Measurements from ENCODE around the gene ACTG1. TPM values are rescaled to one million over a fixed set of nuclear protein-coding genes. Genes with fewer than 3 reads are reported as not detected.

Gene ACTG1
- total and polyA plus RNA-seq, 2 of the 13 experiments (the other 11 are each of a cell fraction or from before 2014, with no cell fraction given) = 973 to 1,138 TPM

DNA sequence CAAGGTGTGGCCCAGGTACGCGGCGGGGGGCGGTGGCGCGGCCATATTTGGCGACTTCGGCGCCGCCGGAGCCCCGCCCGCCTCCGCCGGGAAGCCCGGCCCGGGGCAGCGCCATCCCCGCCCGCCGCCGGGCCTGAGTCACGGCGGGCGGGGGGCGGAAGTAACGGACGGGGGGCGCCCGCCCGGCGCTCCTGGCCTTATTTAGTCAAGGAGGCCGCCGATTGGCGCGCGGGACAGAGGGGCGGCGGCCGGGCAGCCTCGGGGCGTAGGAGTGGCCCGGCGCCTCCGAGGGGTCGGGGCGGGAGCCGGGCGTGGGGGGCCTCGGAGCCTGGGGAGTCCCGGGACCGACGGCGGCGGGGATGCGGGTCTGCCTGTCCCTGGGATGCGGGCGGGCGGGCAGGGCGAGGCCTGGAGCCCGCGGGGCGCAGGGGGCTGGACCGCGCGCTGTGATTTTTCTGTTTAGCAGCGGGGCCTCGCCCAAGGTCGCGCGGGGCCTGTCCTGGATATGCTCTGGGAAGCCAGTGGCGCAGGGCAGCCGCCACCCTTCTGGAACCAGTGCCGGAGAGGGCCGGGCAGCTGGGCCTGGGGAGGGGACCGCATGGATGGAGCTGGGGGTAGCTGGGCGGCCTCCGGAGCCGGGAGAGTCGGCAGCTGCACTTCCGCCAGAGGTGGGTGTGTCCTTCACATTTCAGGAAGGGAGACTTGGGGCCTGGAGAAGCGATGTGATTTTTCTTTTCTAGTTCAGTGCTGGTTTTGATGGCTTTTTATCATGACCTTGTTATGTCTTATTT is 2.3 kb upstream of the ACTG1 start (continued):
- TF ChIP-seq, protein P1, sequence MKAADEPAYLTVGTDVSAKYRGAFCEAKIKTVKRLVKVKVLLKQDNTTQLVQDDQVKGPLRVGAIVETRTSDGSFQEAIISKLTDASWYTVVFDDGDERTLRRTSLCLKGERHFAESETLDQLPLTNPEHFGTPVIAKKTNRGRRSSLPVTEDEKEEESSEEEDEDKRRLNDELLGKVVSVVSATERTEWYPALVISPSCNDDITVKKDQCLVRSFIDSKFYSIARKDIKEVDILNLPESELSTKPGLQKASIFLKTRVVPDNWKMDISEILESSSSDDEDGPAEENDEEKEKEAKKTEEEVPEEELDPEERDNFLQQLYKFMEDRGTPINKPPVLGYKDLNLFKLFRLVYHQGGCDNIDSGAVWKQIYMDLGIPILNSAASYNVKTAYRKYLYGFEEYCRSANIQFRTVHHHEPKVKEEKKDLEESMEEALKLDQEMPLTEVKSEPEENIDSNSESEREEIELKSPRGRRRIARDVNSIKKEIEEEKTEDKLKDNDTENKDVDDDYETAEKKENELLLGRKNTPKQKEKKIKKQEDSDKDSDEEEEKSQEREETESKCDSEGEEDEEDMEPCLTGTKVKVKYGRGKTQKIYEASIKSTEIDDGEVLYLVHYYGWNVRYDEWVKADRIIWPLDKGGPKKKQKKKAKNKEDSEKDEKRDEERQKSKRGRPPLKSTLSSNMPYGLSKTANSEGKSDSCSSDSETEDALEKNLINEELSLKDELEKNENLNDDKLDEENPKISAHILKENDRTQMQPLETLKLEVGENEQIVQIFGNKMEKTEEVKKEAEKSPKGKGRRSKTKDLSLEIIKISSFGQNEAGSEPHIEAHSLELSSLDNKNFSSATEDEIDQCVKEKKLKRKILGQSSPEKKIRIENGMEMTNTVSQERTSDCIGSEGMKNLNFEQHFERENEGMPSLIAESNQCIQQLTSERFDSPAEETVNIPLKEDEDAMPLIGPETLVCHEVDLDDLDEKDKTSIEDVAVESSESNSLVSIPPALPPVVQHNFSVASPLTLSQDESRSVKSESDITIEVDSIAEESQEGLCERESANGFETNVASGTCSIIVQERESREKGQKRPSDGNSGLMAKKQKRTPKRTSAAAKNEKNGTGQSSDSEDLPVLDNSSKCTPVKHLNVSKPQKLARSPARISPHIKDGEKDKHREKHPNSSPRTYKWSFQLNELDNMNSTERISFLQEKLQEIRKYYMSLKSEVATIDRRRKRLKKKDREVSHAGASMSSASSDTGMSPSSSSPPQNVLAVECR (CRISPR knock-in tag; IDR thresholded peaks at IDR 0.05; ENCODE audit: borderline replicate concordance) = peak; percentile 64; the same call in 1 of the 2 replicates
- TF ChIP-seq YEATS2 (CRISPR knock-in tag; IDR thresholded peaks at IDR 0.05; ENCODE audit: borderline replicate concordance) = 0 out of 2 replicates have a peak, but pooled peaks have one; percentile 15
- TF ChIP-seq, protein P2, sequence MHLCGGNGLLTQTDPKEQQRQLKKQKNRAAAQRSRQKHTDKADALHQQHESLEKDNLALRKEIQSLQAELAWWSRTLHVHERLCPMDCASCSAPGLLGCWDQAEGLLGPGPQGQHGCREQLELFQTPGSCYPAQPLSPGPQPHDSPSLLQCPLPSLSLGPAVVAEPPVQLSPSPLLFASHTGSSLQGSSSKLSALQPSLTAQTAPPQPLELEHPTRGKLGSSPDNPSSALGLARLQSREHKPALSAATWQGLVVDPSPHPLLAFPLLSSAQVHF (CRISPR knock-in tag; IDR thresholded peaks at IDR 0.05) = no peak
- no peak; the same call in 1 of the 2 replicates for TF ChIP-seq ISL2 (CRISPR knock-in tag; IDR thresholded peaks at IDR 0.05)
- TF ChIP-seq, protein P3, sequence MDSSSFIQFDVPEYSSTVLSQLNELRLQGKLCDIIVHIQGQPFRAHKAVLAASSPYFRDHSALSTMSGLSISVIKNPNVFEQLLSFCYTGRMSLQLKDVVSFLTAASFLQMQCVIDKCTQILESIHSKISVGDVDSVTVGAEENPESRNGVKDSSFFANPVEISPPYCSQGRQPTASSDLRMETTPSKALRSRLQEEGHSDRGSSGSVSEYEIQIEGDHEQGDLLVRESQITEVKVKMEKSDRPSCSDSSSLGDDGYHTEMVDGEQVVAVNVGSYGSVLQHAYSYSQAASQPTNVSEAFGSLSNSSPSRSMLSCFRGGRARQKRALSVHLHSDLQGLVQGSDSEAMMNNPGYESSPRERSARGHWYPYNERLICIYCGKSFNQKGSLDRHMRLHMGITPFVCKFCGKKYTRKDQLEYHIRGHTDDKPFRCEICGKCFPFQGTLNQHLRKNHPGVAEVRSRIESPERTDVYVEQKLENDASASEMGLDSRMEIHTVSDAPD (CRISPR knock-in tag; IDR thresholded peaks at IDR 0.05) = no peak
- no peak for TF ChIP-seq TP53 (CRISPR knock-in tag; conservative IDR thresholded peaks at IDR 0.05)
- no peak for TF ChIP-seq PLRG1 (conservative IDR thresholded peaks at IDR 0.05)
- no peak; the same call in 1 of the 2 replicates for TF ChIP-seq ZBTB7A (CRISPR knock-in tag; IDR thresholded peaks at IDR 0.05)
- no peak for TF ChIP-seq HNRNPL (IDR thresholded peaks at IDR 0.05; ENCODE audit: low read depth, low read length)
- TF ChIP-seq DMAP1 (CRISPR knock-in tag; IDR thresholded peaks at IDR 0.05) = peak; percentile 45; the same call in 1 of the 2 replicates
- TF ChIP-seq RBAK (CRISPR knock-in tag; IDR thresholded peaks at IDR 0.05) = no peak
- TF ChIP-seq XBP1 (CRISPR knock-in tag; IDR thresholded peaks at IDR 0.05) = no peak
- TF ChIP-seq, protein P4, sequence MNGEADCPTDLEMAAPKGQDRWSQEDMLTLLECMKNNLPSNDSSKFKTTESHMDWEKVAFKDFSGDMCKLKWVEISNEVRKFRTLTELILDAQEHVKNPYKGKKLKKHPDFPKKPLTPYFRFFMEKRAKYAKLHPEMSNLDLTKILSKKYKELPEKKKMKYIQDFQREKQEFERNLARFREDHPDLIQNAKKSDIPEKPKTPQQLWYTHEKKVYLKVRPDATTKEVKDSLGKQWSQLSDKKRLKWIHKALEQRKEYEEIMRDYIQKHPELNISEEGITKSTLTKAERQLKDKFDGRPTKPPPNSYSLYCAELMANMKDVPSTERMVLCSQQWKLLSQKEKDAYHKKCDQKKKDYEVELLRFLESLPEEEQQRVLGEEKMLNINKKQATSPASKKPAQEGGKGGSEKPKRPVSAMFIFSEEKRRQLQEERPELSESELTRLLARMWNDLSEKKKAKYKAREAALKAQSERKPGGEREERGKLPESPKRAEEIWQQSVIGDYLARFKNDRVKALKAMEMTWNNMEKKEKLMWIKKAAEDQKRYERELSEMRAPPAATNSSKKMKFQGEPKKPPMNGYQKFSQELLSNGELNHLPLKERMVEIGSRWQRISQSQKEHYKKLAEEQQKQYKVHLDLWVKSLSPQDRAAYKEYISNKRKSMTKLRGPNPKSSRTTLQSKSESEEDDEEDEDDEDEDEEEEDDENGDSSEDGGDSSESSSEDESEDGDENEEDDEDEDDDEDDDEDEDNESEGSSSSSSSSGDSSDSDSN (CRISPR knock-in tag; IDR thresholded peaks at IDR 0.05) = peak; percentile 63
- TF ChIP-seq, protein P5, sequence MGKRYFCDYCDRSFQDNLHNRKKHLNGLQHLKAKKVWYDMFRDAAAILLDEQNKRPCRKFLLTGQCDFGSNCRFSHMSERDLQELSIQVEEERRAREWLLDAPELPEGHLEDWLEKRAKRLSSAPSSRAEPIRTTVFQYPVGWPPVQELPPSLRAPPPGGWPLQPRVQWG (CRISPR knock-in tag; IDR thresholded peaks at IDR 0.05; ENCODE audit: borderline replicate concordance, low read depth) = no peak
- TF ChIP-seq, protein P6, sequence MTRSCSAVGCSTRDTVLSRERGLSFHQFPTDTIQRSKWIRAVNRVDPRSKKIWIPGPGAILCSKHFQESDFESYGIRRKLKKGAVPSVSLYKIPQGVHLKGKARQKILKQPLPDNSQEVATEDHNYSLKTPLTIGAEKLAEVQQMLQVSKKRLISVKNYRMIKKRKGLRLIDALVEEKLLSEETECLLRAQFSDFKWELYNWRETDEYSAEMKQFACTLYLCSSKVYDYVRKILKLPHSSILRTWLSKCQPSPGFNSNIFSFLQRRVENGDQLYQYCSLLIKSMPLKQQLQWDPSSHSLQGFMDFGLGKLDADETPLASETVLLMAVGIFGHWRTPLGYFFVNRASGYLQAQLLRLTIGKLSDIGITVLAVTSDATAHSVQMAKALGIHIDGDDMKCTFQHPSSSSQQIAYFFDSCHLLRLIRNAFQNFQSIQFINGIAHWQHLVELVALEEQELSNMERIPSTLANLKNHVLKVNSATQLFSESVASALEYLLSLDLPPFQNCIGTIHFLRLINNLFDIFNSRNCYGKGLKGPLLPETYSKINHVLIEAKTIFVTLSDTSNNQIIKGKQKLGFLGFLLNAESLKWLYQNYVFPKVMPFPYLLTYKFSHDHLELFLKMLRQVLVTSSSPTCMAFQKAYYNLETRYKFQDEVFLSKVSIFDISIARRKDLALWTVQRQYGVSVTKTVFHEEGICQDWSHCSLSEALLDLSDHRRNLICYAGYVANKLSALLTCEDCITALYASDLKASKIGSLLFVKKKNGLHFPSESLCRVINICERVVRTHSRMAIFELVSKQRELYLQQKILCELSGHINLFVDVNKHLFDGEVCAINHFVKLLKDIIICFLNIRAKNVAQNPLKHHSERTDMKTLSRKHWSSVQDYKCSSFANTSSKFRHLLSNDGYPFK (CRISPR knock-in tag; IDR thresholded peaks at IDR 0.05; ENCODE audit: borderline replicate concordance) = no peak
- 0 out of 2 replicates have a peak, but pooled peaks have one; percentile 34 for TF ChIP-seq ZNF441 (CRISPR knock-in tag; IDR thresholded peaks at IDR 0.05; ENCODE audit: borderline replicate concordance)
- TF ChIP-seq JDP2 (CRISPR knock-in tag; IDR thresholded peaks at IDR 0.05; ENCODE audit: borderline replicate concordance) = no peak
